ENCODE measurements around the gene RAB11FIP4. TPM values are rescaled to one million over a fixed set of nuclear protein-coding genes. Genes with fewer than 3 reads are reported as not detected.

RAB11FIP4 gene
- total RNA-seq, 4 donors from 2014 or later: 0.33 to 2.0 (median 1.2) TPM

DNA sequence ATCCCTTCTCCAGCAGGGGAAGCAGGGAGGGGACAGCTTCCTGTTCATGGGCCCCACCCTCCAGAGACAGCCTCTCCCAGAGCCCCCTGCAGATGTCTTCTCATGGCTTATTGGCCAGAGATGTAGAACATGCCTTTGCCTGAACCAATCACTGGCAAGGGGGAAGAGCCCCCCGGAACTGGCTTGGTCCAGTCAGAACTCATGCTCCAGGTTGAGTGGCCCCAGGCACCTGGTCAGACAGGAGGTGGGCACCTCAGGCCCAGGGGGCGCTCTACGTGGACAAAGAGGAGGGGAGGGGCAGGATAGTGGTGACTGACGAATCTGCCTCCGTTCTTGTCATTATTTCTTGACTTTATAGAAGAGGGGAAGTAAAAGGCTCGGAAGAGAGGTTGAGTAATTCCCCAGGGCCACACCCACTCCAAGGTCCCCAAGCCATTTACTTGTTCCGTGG is 23.6 kb downstream of the RAB11FIP4 start:
- TF ChIP-seq, protein P1, sequence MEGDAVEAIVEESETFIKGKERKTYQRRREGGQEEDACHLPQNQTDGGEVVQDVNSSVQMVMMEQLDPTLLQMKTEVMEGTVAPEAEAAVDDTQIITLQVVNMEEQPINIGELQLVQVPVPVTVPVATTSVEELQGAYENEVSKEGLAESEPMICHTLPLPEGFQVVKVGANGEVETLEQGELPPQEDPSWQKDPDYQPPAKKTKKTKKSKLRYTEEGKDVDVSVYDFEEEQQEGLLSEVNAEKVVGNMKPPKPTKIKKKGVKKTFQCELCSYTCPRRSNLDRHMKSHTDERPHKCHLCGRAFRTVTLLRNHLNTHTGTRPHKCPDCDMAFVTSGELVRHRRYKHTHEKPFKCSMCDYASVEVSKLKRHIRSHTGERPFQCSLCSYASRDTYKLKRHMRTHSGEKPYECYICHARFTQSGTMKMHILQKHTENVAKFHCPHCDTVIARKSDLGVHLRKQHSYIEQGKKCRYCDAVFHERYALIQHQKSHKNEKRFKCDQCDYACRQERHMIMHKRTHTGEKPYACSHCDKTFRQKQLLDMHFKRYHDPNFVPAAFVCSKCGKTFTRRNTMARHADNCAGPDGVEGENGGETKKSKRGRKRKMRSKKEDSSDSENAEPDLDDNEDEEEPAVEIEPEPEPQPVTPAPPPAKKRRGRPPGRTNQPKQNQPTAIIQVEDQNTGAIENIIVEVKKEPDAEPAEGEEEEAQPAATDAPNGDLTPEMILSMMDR (IDR thresholded peaks at IDR 0.05; ENCODE audit: low read depth): no peak

- TF ChIP-seq, protein P1 (IDR thresholded peaks at IDR 0.05; ENCODE audit: low read depth): no peak
Observed at GRCh38 chr17:31415640-31416502, 24.4 kb downstream of the RAB11FIP4 start.

DNA sequence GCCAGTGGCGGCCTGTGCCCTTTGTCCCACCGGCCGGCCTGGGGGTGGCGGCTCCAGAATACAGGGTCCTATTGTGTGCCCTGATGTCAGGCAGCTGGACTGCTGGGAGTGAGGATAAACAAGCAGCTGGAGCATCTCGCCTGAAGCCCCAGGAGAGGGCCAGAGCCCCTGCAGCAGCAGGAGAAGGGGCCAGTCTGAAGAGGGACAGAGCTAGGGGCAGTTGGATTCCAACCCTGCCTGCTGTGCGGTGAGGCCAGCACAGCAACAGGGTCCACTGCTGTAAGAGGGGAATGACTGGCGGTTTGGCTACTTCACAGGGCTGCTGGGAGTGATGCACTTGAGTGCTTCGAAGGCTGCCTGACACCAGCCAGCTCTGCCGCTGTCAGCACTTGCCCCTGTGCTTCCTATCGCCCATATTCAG is 25.0 kb downstream of the RAB11FIP4 start:
- TF ChIP-seq, protein P1 (IDR thresholded peaks at IDR 0.05; ENCODE audit: low read depth): no peak

GRCh38 chr17:31417051-31417792 is 25.7 kb downstream of the RAB11FIP4 start:
- TF ChIP-seq, protein P1 (IDR thresholded peaks at IDR 0.05; ENCODE audit: low read depth): no peak

DNA sequence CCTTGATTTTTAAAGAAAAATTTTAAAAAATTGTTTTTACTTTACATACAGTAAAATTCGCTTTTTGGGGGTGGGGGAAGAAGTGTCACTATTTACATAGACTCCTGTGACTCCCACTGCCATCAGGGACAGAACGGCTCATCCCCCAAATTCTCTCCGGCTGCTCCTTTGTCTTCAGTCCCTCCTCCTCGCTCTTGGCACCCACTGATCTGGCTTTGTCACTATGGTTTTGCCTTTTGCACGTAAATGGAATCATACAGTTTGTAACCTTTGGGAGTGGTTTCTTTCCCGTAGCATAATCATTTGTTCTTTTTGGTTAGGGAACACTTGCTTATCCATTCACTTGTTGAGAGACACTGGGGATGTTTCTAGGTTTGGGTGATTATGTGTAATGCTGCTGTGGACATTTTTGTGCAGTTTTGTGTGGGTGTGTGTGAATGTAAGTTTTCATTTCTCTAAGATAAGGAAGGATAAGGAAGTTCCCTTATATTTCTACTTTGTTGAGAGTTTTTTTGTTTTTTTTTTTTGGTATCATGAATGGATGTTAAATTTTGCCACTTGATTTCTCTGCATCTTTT is 27.4 kb downstream of the RAB11FIP4 start:
- TF ChIP-seq, protein P1 (IDR thresholded peaks at IDR 0.05; ENCODE audit: low read depth): no peak

DNA sequence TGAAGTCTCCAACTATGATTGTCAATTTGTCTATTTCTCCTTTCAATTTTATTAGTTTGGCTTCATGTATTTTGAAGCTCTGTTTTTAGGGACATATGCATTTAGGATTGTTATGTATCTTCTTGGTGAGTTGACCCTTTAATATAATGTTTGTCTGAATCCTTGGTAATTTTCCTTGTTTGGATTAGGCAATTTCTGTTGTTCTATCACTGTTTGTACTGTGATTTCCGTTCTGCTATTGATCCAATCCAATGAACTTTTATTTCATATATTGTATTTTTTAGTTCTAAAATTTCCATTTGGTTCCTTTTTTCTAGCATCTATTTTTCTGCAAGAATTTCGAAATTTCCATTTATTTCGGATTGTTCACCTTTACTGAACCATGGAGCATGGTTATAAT is 31.0 kb downstream of the RAB11FIP4 start:
- TF ChIP-seq, protein P1 (IDR thresholded peaks at IDR 0.05; ENCODE audit: low read depth): no peak

DNA sequence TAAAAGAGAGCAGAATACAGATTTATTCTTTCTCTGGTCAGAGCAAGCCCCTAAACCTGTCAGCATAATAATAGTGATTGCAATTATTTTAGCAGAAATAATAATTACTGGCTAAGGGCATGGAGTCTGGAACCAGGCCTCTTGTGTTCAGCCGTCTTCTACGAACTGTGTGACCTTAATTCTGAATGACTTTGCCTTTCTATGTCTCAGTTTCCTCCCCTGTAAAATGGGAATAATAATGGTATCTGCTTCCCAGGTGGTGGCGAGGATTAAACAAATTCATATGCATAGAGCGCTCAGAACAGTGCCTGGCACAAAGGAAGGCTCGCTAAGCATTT is 33.4 kb downstream of the RAB11FIP4 start:
- TF ChIP-seq, protein P1 (IDR thresholded peaks at IDR 0.05; ENCODE audit: low read depth): no peak

Measured in subcutaneous adipose tissue (tissue), 4 donors.